WTC11 (cell line): ENCODE results near the gene C4orf50. TPM values are rescaled to one million over a fixed set of nuclear protein-coding genes. Genes with fewer than 3 reads are reported as not detected.

ENCODE experiments used
- ATAC-seq: fragments of 200-7000 bp; cut with Tn5 transposase; 2 replicates; pipeline ENCODE4 v1.10.0; 2021; ENCODE audit warnings: mild to moderate bottlenecking, moderate library complexity
- CTCF ChIA-PET: fragments of 300-600 bp; sonication (Branson Sonifier 250); formaldehyde crosslinking; loops from one replicate; lab custom pipeline; 2021; ENCODE audit warnings: antibody characterized with exemption; lab: Charles Lee
- POLR2A ChIA-PET: fragments of 350-600 bp; sonication (Branson Sonifier 250); formaldehyde crosslinking; loops from one replicate; lab custom pipeline; 2021; ENCODE audit warnings: antibody characterized with exemption; lab: Charles Lee
- DNase-seq: peaks from one replicate; pipeline ENCODE4 v3.0.0; 2021; ENCODE audit warnings: low spot score
- H3K27ac Mint-ChIP-seq: 2 replicates; pipeline ENCODE4 v1.8.0; 2021; ENCODE audit warnings: mixed read lengths
- H3K27me3 Mint-ChIP-seq: 2 replicates; pipeline ENCODE4 v1.8.0; 2021; ENCODE audit warnings: low read depth, mild to moderate bottlenecking, moderate library complexity, mixed read lengths
- H3K36me3 Mint-ChIP-seq: 2 replicates; pipeline ENCODE4 v1.8.0; 2021; ENCODE audit warnings: mixed read lengths
- H3K4me1 Mint-ChIP-seq: 2 replicates; pipeline ENCODE4 v1.8.0; 2022; ENCODE audit warnings: mixed read lengths
- H3K4me3 Mint-ChIP-seq: 2 replicates; pipeline ENCODE4 v1.8.0; 2021; ENCODE audit warnings: mild to moderate bottlenecking, moderate library complexity, mixed read lengths
- H3K9me3 Mint-ChIP-seq: 2 replicates; pipeline ENCODE4 v1.8.0; 2021; ENCODE audit warnings: mixed read lengths
- AR ChIP-seq: fragments of 250-450 bp; sonication (Bioruptor Pico); IDR thresholded peaks from 2 replicates; pipeline ENCODE4 v1.9.0; 2021; ENCODE audit warnings: mild to moderate bottlenecking
- ATF2 ChIP-seq: sonication (generic); formaldehyde crosslinking; IDR thresholded peaks from 2 replicates; pipeline ENCODE4 v1.8.1; 2022; ENCODE audit warnings: low read depth, missing genetic modification reagents, borderline replicate concordance
- CREB1 ChIP-seq: sonication (generic); formaldehyde crosslinking; IDR thresholded peaks from 2 replicates; pipeline ENCODE4 v1.8.0; 2023; ENCODE audit warnings: mild to moderate bottlenecking, missing genetic modification reagents
- CREM ChIP-seq: sonication (generic); formaldehyde crosslinking; IDR thresholded peaks from 2 replicates; pipeline ENCODE4 v1.8.1; 2022; ENCODE audit warnings: mild to moderate bottlenecking, missing genetic modification reagents, moderate library complexity
- ELF4 ChIP-seq: sonication (generic); formaldehyde crosslinking; IDR thresholded peaks from 2 replicates; pipeline ENCODE4 v1.8.1; 2022; ENCODE audit warnings: low read depth, mild to moderate bottlenecking, moderate library complexity, missing genetic modification reagents
- ESRRA ChIP-seq: sonication (generic); formaldehyde crosslinking; IDR thresholded peaks from 2 replicates; pipeline ENCODE4 v1.8.1; 2022; ENCODE audit warnings: mild to moderate bottlenecking, missing genetic modification reagents, borderline replicate concordance
- ETV6 ChIP-seq: sonication (generic); formaldehyde crosslinking; IDR thresholded peaks from 2 replicates; pipeline ENCODE4 v1.8.1; 2022; ENCODE audit warnings: mild to moderate bottlenecking, missing genetic modification reagents
- FOXP1 ChIP-seq: sonication (generic); formaldehyde crosslinking; IDR thresholded peaks from 2 replicates; pipeline ENCODE4 v1.8.0; 2022; ENCODE audit warnings: missing genetic modification reagents, mild to moderate bottlenecking, moderate library complexity, borderline replicate concordance
- GRHL2 ChIP-seq: fragments of 250-450 bp; sonication (Bioruptor Pico); IDR thresholded peaks from 2 replicates; pipeline ENCODE4 v1.8.0; 2022; ENCODE audit warnings: mild to moderate bottlenecking, moderate library complexity; ENCODE audit not compliant: insufficient replicate concordance, severe bottlenecking
- NFATC4 ChIP-seq: fragments of 250-450 bp; sonication (Bioruptor Pico); IDR thresholded peaks from 2 replicates; pipeline ENCODE4 v1.9.0; 2021; ENCODE audit warnings: mild to moderate bottlenecking
- NR3C1 ChIP-seq: sonication (generic); formaldehyde crosslinking; conservative IDR thresholded peaks from 2 replicates; pipeline ENCODE4 v1.8.1; 2023; ENCODE audit warnings: low read depth, mild to moderate bottlenecking, missing genetic modification reagents
- OVOL2 ChIP-seq: fragments of 250-450 bp; sonication (Bioruptor Pico); IDR thresholded peaks from 2 replicates; pipeline ENCODE4 v1.9.0; 2021; ENCODE audit warnings: mild to moderate bottlenecking, borderline replicate concordance
- RORB ChIP-seq: fragments of 250-450 bp; sonication (Bioruptor Pico); IDR thresholded peaks from 2 replicates; pipeline ENCODE4 v1.9.0; 2021; ENCODE audit warnings: mild to moderate bottlenecking
- ZNF138 ChIP-seq: sonication (generic); formaldehyde crosslinking; conservative IDR thresholded peaks from 2 replicates; pipeline ENCODE4 v1.8.1; 2022; ENCODE audit warnings: mild to moderate bottlenecking, moderate library complexity, missing genetic modification reagents
- ZNF219 ChIP-seq: sonication (generic); formaldehyde crosslinking; IDR thresholded peaks from 2 replicates; pipeline ENCODE4 v1.8.0; 2023; ENCODE audit warnings: missing genetic modification reagents, mild to moderate bottlenecking, borderline replicate concordance
- ZNF232 ChIP-seq: sonication (generic); formaldehyde crosslinking; IDR thresholded peaks from 2 replicates; pipeline ENCODE4 v1.8.0; 2022; ENCODE audit warnings: mild to moderate bottlenecking, missing genetic modification reagents
- ZNF263 ChIP-seq: sonication (generic); formaldehyde crosslinking; IDR thresholded peaks from 2 replicates; pipeline ENCODE4 v1.8.1; 2022; ENCODE audit warnings: low read depth, mild to moderate bottlenecking, moderate library complexity, missing genetic modification reagents
- total RNA-seq: library from RNA; stranded (reverse); gene quantifications from 3 replicates; pipeline ENCODE4 v1.2.3, GENCODE V29; 2021
- TF ChIP-seq, protein P1 (sequence below): sonication (generic); formaldehyde crosslinking; IDR thresholded peaks from 2 replicates; pipeline ENCODE4 v1.8.1; 2022; ENCODE audit warnings: mild to moderate bottlenecking, missing genetic modification reagents, moderate library complexity, borderline replicate concordance
- TF ChIP-seq, protein P2 (sequence below): sonication (generic); formaldehyde crosslinking; IDR thresholded peaks from 2 replicates; pipeline ENCODE4 v1.8.0; 2022; ENCODE audit warnings: missing genetic modification reagents
- TF ChIP-seq, protein P3 (sequence below): sonication (generic); formaldehyde crosslinking; conservative IDR thresholded peaks from 2 replicates; pipeline ENCODE4 v1.8.1; 2023; ENCODE audit warnings: mild to moderate bottlenecking, low read depth, missing genetic modification reagents, moderate library complexity
- TF ChIP-seq, protein P4 (sequence below): fragments of 250-450 bp; sonication (Bioruptor Pico); IDR thresholded peaks from 2 replicates; pipeline ENCODE4 v1.9.0; 2021; ENCODE audit warnings: mild to moderate bottlenecking
- TF ChIP-seq, protein P5 (sequence below): sonication (generic); formaldehyde crosslinking; IDR thresholded peaks from 2 replicates; pipeline ENCODE4 v1.8.1; 2023; ENCODE audit warnings: mild to moderate bottlenecking, missing genetic modification reagents

C4orf50 gene
- total RNA-seq, 1 experiment from 2014 or later = 0.17 TPM

DNA sequence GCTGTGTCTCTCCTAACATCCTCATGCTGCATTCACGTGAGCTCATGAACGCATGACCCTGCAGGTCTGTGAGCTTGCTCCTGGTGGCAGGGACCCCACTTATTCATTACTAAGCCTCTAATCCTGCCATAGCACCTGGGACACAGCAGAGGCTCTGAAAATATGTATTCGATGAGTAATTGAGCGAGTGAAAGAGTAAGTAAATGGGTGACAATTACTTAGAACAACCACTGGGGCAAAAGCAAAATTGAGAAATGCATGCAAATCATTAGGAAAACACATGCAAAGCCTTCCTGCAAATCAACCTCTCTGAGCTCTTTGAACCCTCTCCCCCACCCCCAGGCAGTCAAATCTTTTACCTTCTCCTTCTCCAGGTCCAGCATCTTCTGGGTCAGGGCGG is 23.6 kb upstream of the C4orf50 start:
- TF ChIP-seq ATF2 (CRISPR knock-in tag) (no peak), ZNF232 (CRISPR knock-in tag) (no peak), ETV6 (no peak), ZNF263 (no peak), ELF4 (CRISPR knock-in tag) (no peak), NFATC4 (CRISPR knock-in tag) (no peak)
- TF ChIP-seq, protein P1, sequence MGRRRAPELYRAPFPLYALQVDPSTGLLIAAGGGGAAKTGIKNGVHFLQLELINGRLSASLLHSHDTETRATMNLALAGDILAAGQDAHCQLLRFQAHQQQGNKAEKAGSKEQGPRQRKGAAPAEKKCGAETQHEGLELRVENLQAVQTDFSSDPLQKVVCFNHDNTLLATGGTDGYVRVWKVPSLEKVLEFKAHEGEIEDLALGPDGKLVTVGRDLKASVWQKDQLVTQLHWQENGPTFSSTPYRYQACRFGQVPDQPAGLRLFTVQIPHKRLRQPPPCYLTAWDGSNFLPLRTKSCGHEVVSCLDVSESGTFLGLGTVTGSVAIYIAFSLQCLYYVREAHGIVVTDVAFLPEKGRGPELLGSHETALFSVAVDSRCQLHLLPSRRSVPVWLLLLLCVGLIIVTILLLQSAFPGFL = no peak
- TF ChIP-seq, protein P2, sequence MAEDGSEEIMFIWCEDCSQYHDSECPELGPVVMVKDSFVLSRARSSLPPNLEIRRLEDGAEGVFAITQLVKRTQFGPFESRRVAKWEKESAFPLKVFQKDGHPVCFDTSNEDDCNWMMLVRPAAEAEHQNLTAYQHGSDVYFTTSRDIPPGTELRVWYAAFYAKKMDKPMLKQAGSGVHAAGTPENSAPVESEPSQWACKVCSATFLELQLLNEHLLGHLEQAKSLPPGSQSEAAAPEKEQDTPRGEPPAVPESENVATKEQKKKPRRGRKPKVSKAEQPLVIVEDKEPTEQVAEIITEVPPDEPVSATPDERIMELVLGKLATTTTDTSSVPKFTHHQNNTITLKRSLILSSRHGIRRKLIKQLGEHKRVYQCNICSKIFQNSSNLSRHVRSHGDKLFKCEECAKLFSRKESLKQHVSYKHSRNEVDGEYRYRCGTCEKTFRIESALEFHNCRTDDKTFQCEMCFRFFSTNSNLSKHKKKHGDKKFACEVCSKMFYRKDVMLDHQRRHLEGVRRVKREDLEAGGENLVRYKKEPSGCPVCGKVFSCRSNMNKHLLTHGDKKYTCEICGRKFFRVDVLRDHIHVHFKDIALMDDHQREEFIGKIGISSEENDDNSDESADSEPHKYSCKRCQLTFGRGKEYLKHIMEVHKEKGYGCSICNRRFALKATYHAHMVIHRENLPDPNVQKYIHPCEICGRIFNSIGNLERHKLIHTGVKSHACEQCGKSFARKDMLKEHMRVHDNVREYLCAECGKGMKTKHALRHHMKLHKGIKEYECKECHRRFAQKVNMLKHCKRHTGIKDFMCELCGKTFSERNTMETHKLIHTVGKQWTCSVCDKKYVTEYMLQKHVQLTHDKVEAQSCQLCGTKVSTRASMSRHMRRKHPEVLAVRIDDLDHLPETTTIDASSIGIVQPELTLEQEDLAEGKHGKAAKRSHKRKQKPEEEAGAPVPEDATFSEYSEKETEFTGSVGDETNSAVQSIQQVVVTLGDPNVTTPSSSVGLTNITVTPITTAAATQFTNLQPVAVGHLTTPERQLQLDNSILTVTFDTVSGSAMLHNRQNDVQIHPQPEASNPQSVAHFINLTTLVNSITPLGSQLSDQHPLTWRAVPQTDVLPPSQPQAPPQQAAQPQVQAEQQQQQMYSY (CRISPR knock-in tag) = no peak
- TF ChIP-seq, protein P3, sequence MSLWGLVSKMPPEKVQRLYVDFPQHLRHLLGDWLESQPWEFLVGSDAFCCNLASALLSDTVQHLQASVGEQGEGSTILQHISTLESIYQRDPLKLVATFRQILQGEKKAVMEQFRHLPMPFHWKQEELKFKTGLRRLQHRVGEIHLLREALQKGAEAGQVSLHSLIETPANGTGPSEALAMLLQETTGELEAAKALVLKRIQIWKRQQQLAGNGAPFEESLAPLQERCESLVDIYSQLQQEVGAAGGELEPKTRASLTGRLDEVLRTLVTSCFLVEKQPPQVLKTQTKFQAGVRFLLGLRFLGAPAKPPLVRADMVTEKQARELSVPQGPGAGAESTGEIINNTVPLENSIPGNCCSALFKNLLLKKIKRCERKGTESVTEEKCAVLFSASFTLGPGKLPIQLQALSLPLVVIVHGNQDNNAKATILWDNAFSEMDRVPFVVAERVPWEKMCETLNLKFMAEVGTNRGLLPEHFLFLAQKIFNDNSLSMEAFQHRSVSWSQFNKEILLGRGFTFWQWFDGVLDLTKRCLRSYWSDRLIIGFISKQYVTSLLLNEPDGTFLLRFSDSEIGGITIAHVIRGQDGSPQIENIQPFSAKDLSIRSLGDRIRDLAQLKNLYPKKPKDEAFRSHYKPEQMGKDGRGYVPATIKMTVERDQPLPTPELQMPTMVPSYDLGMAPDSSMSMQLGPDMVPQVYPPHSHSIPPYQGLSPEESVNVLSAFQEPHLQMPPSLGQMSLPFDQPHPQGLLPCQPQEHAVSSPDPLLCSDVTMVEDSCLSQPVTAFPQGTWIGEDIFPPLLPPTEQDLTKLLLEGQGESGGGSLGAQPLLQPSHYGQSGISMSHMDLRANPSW (CRISPR knock-in tag) = no peak
- ATAC-seq (no peak), DNase-seq (no peak)
- 0 out of 2 replicates have a peak, but pooled peaks cover 3% of the 10 kb centered on the region for H3K4me1 Mint-ChIP-seq
- no peak overlapping the region for H3K27ac Mint-ChIP-seq
- H3K9me3 Mint-ChIP-seq = no peaks in the 10 kb centered on the region
- H3K36me3 Mint-ChIP-seq = no peaks in the 10 kb centered on the region
- POLR2A ChIA-PET = no interaction called here
- CTCF ChIA-PET = interaction anchor here (1.0 kb wide), 1 partner anchor 46 kb away, joined by 3 read pairs; no protein-coding TSS in a partner anchor
- H3K4me3 Mint-ChIP-seq = no peak overlapping the region
- no peaks in the 10 kb centered on the region for H3K27me3 Mint-ChIP-seq

DNA sequence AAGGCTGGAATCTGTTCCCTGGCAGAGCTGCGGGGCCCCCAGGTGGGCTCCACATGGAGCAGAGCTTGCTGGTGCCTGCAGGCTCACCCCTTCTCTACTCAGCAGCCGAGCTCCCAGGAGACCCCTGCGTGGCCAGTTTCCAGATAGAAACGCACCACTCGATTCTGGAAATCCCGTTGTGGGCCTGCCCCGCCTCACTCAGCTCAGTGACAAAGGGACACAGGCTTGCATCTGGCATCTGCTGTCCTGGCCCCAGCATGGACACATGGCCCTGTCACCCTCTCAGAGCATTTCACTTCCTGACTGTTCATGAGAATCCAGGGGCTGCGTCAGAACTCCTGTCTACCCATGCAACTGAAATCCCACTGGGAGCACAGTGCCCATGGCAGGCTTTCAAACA is 20.5 kb upstream of the C4orf50 start:
- Mint-ChIP-seq H3K36me3 (no peaks in the 10 kb centered on the region), H3K4me1 (no peaks in the 10 kb centered on the region), H3K27ac (no peak overlapping the region), H3K27me3 (no peaks in the 10 kb centered on the region), H3K4me3 (no peak overlapping the region), H3K9me3 (no peaks in the 10 kb centered on the region)
- no peak for DNase-seq
- no peak for ATAC-seq
- ChIA-PET CTCF (interaction anchor here (0.6 kb wide), 1 partner anchor 40 kb away, joined by 3 read pairs; no protein-coding TSS in a partner anchor), POLR2A (no interaction called here)
- TF ChIP-seq CREM (CRISPR knock-in tag) = no peak
- no peak for TF ChIP-seq OVOL2 (CRISPR knock-in tag)
- no peak for TF ChIP-seq ESRRA (CRISPR knock-in tag)
- TF ChIP-seq, protein P4, sequence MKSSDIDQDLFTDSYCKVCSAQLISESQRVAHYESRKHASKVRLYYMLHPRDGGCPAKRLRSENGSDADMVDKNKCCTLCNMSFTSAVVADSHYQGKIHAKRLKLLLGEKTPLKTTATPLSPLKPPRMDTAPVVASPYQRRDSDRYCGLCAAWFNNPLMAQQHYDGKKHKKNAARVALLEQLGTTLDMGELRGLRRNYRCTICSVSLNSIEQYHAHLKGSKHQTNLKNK (CRISPR knock-in tag) = no peak
- TF ChIP-seq, protein P5, sequence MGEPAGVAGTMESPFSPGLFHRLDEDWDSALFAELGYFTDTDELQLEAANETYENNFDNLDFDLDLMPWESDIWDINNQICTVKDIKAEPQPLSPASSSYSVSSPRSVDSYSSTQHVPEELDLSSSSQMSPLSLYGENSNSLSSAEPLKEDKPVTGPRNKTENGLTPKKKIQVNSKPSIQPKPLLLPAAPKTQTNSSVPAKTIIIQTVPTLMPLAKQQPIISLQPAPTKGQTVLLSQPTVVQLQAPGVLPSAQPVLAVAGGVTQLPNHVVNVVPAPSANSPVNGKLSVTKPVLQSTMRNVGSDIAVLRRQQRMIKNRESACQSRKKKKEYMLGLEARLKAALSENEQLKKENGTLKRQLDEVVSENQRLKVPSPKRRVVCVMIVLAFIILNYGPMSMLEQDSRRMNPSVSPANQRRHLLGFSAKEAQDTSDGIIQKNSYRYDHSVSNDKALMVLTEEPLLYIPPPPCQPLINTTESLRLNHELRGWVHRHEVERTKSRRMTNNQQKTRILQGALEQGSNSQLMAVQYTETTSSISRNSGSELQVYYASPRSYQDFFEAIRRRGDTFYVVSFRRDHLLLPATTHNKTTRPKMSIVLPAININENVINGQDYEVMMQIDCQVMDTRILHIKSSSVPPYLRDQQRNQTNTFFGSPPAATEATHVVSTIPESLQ (CRISPR knock-in tag) = no peak
- TF ChIP-seq NR3C1 = no peak
- no peak for TF ChIP-seq ZNF138
- no peak for TF ChIP-seq AR (CRISPR knock-in tag)
- no peak for TF ChIP-seq RORB (CRISPR knock-in tag)
- TF ChIP-seq FOXP1 (CRISPR knock-in tag) = no peak
- no peak for TF ChIP-seq ZNF219
- TF ChIP-seq CREB1 (CRISPR knock-in tag) = no peak
- TF ChIP-seq GRHL2 (CRISPR knock-in tag) = no peak
